Stimulated activated CD8-positive, alpha-beta memory T cell treated with anti-CD3 and anti-CD28 coated beads, Interleukin-12 subunit alpha, Interleukin-12 subunit beta, amount 100 ng/mL, for 24 hours (primary cell): ENCODE results near the gene SPX.

Experiments used
- DNase-seq: peaks from one replicate; pipeline ENCODE4 v3.0.0-alpha.2; 2020; ENCODE audit errors: extremely low read depth

Gene SPX

GRCh38 chr12:21538061-21538653, 12.1 kb downstream of the SPX start:
- no peak for DNase-seq

- no peak for DNase-seq
Observed at GRCh38 chr12:21539797-21540196, 13.7 kb downstream of the SPX start.

GRCh38 chr12:21541773-21542172, 15.7 kb downstream of the SPX start:
- no peak for DNase-seq

- no peak for DNase-seq
Observed at GRCh38 chr12:21542403-21542802, 16.3 kb downstream of the SPX start.

GRCh38 chr12:21543151-21543550, 17.1 kb downstream of the SPX start:
- no peak for DNase-seq

GRCh38 chr12:21545557-21545956, 19.5 kb downstream of the SPX start:
- DNase-seq: no peak

- DNase-seq: no peak
Observed at GRCh38 chr12:21546716-21547115, 20.6 kb downstream of the SPX start.

GRCh38 chr12:21547437-21547836, 21.3 kb downstream of the SPX start:
- no peak for DNase-seq

GRCh38 chr12:21551841-21552465, 25.9 kb downstream of the SPX start:
- no peak for DNase-seq

- DNase-seq: no peak
Observed at GRCh38 chr12:21552635-21553328, 26.7 kb downstream of the SPX start.

- no peak for DNase-seq
Observed at GRCh38 chr12:21553329-21553675, 27.2 kb downstream of the SPX start.

- no peak for DNase-seq
Observed at GRCh38 chr12:21558100-21558679, 32.1 kb downstream of the SPX start.

- no peak for DNase-seq
Observed at GRCh38 chr12:21559855-21560569, 33.9 kb downstream of the SPX start.

- DNase-seq: no peak
Observed at GRCh38 chr12:21561158-21561557, 35.1 kb downstream of the SPX start.

- no peak for DNase-seq
Observed at GRCh38 chr12:21562859-21563258, 36.8 kb downstream of the SPX start.

- no peak for DNase-seq
Observed at GRCh38 chr12:21566223-21566906, 40.3 kb downstream of the SPX start.

- no peak for DNase-seq
Observed at GRCh38 chr12:21566907-21567394, 40.9 kb downstream of the SPX start.

- DNase-seq: no peak
Observed at GRCh38 chr12:21568115-21568514, 42.0 kb downstream of the SPX start.

GRCh38 chr12:21571046-21571445, 45.0 kb downstream of the SPX start:
- no peak for DNase-seq

GRCh38 chr12:21573733-21574358, 47.8 kb downstream of the SPX start:
- DNase-seq: no peak

- DNase-seq: no peak
Observed at GRCh38 chr12:21576431-21576830, 50.3 kb downstream of the SPX start.
